Activated gamma-delta T cell treated with Interleukin-2 at 50 U/mL for 16 hours (primary cell): ENCODE results near the gene MOB3B.

Experiments
- DNase-seq: peaks from one replicate; pipeline ENCODE4 v3.0.0-alpha.2; 2020

MOB3B gene

GRCh38 chr9:27385606-27386322 lies 143.8 kb downstream of the MOB3B start:
- no peak for DNase-seq

GRCh38 chr9:27384262-27385014 lies 145.2 kb downstream of the MOB3B start:
- no peak for DNase-seq

GRCh38 chr9:27383524-27383923 lies 146.1 kb downstream of the MOB3B start:
- DNase-seq = no peak

GRCh38 chr9:27382975-27383374 lies 146.6 kb downstream of the MOB3B start:
- DNase-seq = no peak

- DNase-seq = no peak
Observed at GRCh38 chr9:27382308-27382707, 147.3 kb downstream of the MOB3B start.

- DNase-seq = no peak
Observed at GRCh38 chr9:27379311-27380251, 150.0 kb downstream of the MOB3B start.

- no peak for DNase-seq
Observed at GRCh38 chr9:27377811-27378456, 151.7 kb downstream of the MOB3B start.

GRCh38 chr9:27377147-27377807 lies 152.3 kb downstream of the MOB3B start:
- DNase-seq = no peak

- DNase-seq = no peak
Observed at GRCh38 chr9:27373851-27374250, 155.8 kb downstream of the MOB3B start.

- no peak for DNase-seq
Observed at GRCh38 chr9:27372615-27373014, 157.0 kb downstream of the MOB3B start.

- DNase-seq = no peak
Observed at GRCh38 chr9:27371382-27371781, 158.2 kb downstream of the MOB3B start.

GRCh38 chr9:27369591-27369990 lies 160.0 kb downstream of the MOB3B start:
- DNase-seq = no peak

- DNase-seq = no peak
Observed at GRCh38 chr9:27368316-27368985, 161.2 kb downstream of the MOB3B start.

- DNase-seq = no peak
Observed at GRCh38 chr9:27367921-27368315, 161.7 kb downstream of the MOB3B start.

- no peak for DNase-seq
Observed at GRCh38 chr9:27367175-27367798, 162.3 kb downstream of the MOB3B start.

GRCh38 chr9:27365707-27366376 lies 163.8 kb downstream of the MOB3B start:
- DNase-seq = peak; percentile 4

- no peak for DNase-seq
Observed at GRCh38 chr9:27362447-27363210, 167.0 kb downstream of the MOB3B start.

- DNase-seq = no peak
Observed at GRCh38 chr9:27361492-27361891, 168.1 kb downstream of the MOB3B start.

GRCh38 chr9:27359763-27360162 lies 169.9 kb downstream of the MOB3B start:
- DNase-seq = no peak

GRCh38 chr9:27358007-27358406 lies 171.6 kb downstream of the MOB3B start:
- no peak for DNase-seq
